Fibroblast of pulmonary artery (primary cell): Measurements from ENCODE around the gene FAM219A.

Experiments used
- DNase-seq: peaks from one replicate; pipeline ENCODE4 v3.0.0-alpha.2; 2010; ENCODE audit warnings: low read depth
- H3K4me3 ChIP-seq: replicated peaks from 2 replicates; pipeline ENCODE4 v1.5.1; 2011; ENCODE audit warnings: low read depth, mild to moderate bottlenecking, control low read depth, low read length, moderate library complexity
- TF ChIP-seq, protein P1 (sequence below): IDR thresholded peaks from 2 replicates; pipeline ENCODE4 v1.5.1; 2011; ENCODE audit warnings: mild to moderate bottlenecking, control low read depth, low read length, inconsistent platforms; ENCODE audit errors: missing control alignments

Gene FAM219A

DNA sequence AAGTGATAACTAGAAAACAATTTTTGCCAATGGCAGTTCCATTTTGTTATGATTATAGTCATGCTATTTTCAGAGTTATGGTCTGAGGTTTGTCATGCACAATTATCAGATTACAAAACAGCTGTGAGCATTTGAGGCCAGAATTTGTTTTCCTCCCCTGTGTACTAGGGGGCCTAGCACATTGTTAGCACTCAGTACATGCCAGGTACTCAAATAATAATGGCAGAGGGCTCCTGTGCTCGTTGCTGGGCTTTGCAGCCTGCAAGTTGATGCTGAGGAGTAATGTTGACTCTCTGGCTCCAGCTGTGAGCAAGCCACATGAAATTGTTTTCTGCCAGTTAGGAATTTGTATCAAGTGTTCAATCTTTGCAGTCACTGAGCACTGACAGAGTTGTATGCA is 7.1 kb upstream of the FAM219A start:
- TF ChIP-seq, protein P1, sequence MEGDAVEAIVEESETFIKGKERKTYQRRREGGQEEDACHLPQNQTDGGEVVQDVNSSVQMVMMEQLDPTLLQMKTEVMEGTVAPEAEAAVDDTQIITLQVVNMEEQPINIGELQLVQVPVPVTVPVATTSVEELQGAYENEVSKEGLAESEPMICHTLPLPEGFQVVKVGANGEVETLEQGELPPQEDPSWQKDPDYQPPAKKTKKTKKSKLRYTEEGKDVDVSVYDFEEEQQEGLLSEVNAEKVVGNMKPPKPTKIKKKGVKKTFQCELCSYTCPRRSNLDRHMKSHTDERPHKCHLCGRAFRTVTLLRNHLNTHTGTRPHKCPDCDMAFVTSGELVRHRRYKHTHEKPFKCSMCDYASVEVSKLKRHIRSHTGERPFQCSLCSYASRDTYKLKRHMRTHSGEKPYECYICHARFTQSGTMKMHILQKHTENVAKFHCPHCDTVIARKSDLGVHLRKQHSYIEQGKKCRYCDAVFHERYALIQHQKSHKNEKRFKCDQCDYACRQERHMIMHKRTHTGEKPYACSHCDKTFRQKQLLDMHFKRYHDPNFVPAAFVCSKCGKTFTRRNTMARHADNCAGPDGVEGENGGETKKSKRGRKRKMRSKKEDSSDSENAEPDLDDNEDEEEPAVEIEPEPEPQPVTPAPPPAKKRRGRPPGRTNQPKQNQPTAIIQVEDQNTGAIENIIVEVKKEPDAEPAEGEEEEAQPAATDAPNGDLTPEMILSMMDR: no peak
- H3K4me3 ChIP-seq: no peak overlapping the region
- no peak for DNase-seq

DNA sequence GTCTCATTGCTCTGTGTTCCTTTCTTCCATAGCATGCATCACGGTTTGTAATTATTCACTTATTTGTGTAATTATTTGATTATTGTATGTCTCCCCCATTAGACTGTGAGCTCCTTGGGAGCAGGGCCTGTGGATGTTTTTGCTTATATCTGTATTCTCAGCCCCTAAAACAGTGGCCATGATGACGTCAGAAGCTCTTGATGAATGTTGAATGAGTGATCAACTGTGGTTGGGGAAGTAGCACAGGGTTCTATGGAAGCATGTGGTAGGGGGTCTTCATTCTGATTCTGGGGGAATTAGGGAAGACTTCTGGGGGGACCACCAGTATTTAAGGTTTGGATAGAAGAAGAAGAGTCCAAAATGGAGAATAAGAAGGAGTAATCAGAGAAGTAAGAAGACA is 6.2 kb upstream of the FAM219A start:
- no peak overlapping the region for H3K4me3 ChIP-seq
- DNase-seq: no peak
- TF ChIP-seq, protein P1: no peak

DNA sequence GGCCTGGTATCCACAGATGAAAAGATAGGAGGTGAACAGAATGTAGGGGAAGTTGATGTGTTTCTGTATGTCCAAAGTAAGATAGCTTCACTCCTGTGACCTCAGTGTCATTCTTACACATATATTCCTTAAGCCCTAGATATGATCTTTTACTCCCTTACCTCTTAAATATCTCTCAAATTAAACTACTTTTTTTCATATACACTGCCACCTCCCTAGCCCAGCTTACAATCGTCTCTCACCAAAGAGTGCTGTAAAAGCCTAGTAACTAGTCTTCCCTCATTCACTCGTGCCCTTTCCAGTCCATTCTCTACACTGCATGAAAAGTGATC is 5.5 kb upstream of the FAM219A start:
- H3K4me3 ChIP-seq: no peak overlapping the region
- TF ChIP-seq, protein P1: no peak
- no peak for DNase-seq

DNA sequence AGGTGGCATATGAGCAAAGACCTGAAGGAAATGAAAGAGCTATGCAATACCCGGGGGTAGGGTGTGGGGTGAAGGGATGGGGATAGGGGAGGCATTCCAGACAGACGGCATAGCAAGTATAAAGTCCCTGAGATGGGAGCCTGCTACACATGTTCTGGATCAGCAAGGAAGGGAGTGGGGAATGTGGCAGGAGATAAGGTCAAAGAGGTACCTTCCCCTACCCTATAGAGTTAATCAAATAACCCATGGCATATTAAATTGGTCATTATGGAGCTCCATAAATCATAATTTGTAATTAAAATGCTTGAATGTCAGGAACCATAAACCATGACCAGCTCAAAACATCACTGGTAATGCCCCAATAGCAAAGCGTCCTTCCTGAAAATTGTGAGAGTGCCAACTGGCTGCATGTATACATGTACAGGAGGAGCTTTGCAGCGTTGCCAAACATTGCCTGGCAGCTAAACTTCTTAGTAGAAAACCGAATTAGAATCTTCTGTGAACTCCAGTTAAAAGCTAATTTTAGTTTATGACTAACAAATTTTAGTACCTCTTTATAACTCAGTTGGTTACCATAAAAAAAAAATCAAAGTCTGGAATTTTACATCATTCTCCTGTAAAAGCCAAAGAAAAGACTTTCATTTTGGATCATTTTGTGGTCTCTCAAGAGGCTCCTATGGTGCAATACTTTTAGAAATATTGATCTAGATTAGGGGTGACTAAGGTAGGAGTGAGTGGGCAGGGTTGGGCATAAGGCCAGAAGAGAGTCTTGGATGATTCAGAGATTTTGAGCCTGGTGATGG is 4.9 kb upstream of the FAM219A start:
- TF ChIP-seq, protein P1: no peak
- peak; percentile 51 for DNase-seq
- no peak overlapping the region for H3K4me3 ChIP-seq

DNA sequence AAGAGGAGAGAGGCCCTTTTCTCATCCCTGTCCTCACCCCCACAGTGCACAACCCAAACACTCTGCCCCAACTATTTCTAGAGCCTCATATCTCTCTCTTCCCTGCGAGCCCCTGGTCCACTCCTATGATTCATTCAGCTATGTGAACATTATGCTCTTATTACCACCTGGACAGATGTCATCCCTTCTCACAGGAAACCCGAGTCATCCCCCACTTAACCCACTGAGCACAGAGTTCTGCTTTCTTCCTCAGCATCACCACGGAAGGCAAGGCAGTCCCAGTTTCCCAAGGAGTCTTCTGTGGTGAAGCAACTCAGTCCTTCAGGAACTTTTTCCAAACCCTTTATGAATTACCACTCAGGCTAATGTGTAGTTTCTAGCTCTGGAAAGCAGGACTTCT is 1.6 kb upstream of the FAM219A start:
- DNase-seq: peak; percentile 11
- TF ChIP-seq, protein P1: no peak

DNA sequence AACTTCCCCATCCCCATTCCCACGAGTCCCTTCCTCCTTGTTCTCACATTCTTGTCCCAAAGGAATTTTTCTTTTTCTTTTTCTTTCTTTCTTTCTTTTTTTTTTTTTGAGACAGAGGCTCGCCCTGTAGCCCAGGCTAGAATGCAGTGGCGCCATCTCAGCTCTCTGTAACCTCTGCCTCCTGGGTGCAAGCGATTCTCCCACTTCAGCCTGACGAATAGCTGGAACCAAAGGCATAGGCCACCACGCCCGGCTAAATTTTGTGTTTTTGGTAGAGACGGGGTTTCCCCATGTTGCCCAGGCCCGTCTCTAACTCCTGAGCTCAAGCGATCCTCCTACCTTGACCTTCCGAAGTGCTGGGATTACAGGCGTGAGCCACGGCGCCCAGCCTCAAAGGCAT is 986 bp upstream of the FAM219A start:
- no peak overlapping the region for H3K4me3 ChIP-seq
- no peak for DNase-seq
- TF ChIP-seq, protein P1: no peak

More for the DNA sequence above, 1.6 kb upstream of the FAM219A start:
- H3K4me3 ChIP-seq: no peak overlapping the region

DNA sequence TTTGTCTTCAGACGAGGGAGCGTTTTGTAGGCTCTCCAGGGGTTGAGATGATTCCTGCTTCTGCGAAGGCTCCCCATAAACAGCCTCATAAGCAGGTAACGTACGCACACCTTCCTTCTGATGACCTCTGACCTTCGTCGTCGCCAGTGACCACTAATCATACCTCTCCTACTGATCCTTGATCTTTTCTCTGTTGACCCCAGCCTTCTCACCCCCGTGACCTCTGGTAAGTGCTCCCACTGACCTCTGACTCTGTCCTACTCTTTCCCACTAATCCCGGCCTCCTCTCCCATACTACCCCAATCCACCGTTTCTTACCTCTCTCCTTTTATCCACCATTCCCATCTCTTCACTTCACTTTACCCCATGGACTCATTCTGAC is 580 bp upstream of the FAM219A start:
- TF ChIP-seq, protein P1: no peak
- DNase-seq: no peak
- peak overlapping the region; percentile 45 for H3K4me3 ChIP-seq
